ENCODE results near the gene ASTN2. TPM values are rescaled to one million over a fixed set of nuclear protein-coding genes. Genes with fewer than 3 reads are reported as not detected.
A peak's percentile ranks its signal among the peaks of the same experiment; 100 is the strongest.

Gene ASTN2
- total RNA-seq, 1 donor from 2014 or later, result 13.6 TPM

- Mint-ChIP-seq H3K36me3 (ENCODE audit: low read depth, unreplicated experiment) (no peaks in the 10 kb centered on the region), H3K4me3 (ENCODE audit: unreplicated experiment) (no peak overlapping the region), H3K27me3 (ENCODE audit: low read depth, unreplicated experiment) (no peaks in the 10 kb centered on the region), H3K4me1 (ENCODE audit: low read depth, unreplicated experiment) (no peaks in the 10 kb centered on the region), H3K9me3 (ENCODE audit: unreplicated experiment) (no peaks in the 10 kb centered on the region), H3K27ac (ENCODE audit: unreplicated experiment) (no peak overlapping the region)
- Histone ChIP-seq H2AFZ (ENCODE audit: low read depth, low read length) (no peak overlapping the region), H3K27me3 (ENCODE audit: insufficient read depth, low read length) (no peaks in the 10 kb centered on the region), H4K20me1 (ENCODE audit: insufficient read depth, low read length) (no peaks in the 10 kb centered on the region), H3K27ac (ENCODE audit: low read depth, low read length) (no peak overlapping the region), H3K4me2 (ENCODE audit: low read length) (no peak overlapping the region), H3K79me2 (ENCODE audit: insufficient read depth, low read length) (no peaks in the 10 kb centered on the region), H3K4me3 (ENCODE audit: insufficient read depth, low read depth, low read length) (no peak overlapping the region), H3K9ac (ENCODE audit: low read length) (no peak overlapping the region), H3K9me3 (ENCODE audit: insufficient read depth, low read depth, low read length) (no peaks in the 10 kb centered on the region), H3K36me3 (ENCODE audit: insufficient read depth, low read length) (no peaks in the 10 kb centered on the region), H3K4me1 (ENCODE audit: insufficient read depth, low read length) (peaks cover 4% of the 10 kb centered on the region)
- FAIRE-seq (no peak), DNase-seq (ENCODE audit: low read depth) (no peak)
- no peak for TF ChIP-seq CTCF (IDR thresholded peaks at IDR 0.05; ENCODE audit: insufficient read depth, low read depth, low read length)
- no peak for TF ChIP-seq EZH2 (IDR thresholded peaks at IDR 0.05; ENCODE audit: insufficient read depth, low read length)
These were observed 840.7 kb downstream of the ASTN2 start for GRCh38 chr9:116574027-116574679.

DNA sequence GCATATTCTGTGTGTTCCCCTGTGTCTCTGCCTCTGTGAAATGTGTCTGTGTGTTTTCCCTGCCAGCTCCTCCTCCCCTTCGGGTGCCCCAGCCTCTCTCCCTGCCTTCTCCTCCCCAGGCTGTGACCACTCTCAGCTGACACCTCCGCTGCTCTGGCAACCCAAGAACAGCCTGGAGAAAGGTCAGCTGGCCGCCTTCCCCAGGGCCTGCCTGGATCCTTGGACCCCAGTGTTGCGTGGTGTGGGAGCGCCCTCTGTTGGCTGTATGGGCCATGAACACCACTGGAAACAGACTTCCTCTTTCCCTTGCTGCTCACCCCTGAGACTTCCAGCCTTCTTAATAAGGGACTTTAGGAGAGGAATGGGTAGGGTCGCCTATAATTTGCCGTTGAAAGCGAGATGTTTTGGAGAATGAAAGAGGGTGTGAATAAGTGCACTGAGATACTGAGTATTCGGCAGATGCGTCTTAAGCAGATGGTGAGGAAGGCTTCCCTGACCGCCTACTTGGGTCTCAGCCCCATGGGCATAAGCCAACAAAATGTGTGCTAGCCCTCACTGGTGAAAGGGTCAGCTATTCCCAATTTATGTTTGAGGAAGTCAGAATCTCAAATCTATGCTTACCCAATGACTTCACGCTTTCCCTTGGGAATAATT is 842.6 kb downstream of the ASTN2 start:
- H3K9ac ChIP-seq (ENCODE audit: low read length), result no peak overlapping the region
- Mint-ChIP-seq H3K4me1 (ENCODE audit: low read depth, unreplicated experiment) (peaks cover 5% of the 10 kb centered on the region), H3K36me3 (ENCODE audit: low read depth, unreplicated experiment) (no peaks in the 10 kb centered on the region), H3K27ac (ENCODE audit: unreplicated experiment) (no peak overlapping the region), H3K4me3 (ENCODE audit: unreplicated experiment) (no peak overlapping the region), H3K27me3 (ENCODE audit: low read depth, unreplicated experiment) (no peaks in the 10 kb centered on the region), H3K9me3 (ENCODE audit: unreplicated experiment) (no peaks in the 10 kb centered on the region)
- H4K20me1 ChIP-seq (ENCODE audit: insufficient read depth, low read length), result no peaks in the 10 kb centered on the region
- H3K27ac ChIP-seq (ENCODE audit: low read depth, low read length), result no peak overlapping the region
- H3K9me3 ChIP-seq (ENCODE audit: insufficient read depth, low read depth, low read length), result no peaks in the 10 kb centered on the region
- H3K79me2 ChIP-seq (ENCODE audit: insufficient read depth, low read length), result no peaks in the 10 kb centered on the region
- no peaks in the 10 kb centered on the region for H3K36me3 ChIP-seq (ENCODE audit: insufficient read depth, low read length)
- FAIRE-seq, result peak; percentile 17
- TF ChIP-seq EZH2 (IDR thresholded peaks at IDR 0.05; ENCODE audit: insufficient read depth, low read length) (no peak), CTCF (IDR thresholded peaks at IDR 0.05; ENCODE audit: insufficient read depth, low read depth, low read length) (peak; percentile 77)
- H3K4me3 ChIP-seq (ENCODE audit: insufficient read depth, low read depth, low read length), result no peak overlapping the region
- peak; percentile 46 for DNase-seq (ENCODE audit: low read depth)
- no peak overlapping the region for H2AFZ ChIP-seq (ENCODE audit: low read depth, low read length)
- H3K4me1 ChIP-seq (ENCODE audit: insufficient read depth, low read length), result peaks cover 5% of the 10 kb centered on the region
- peak overlapping the region; percentile 11 for H3K4me2 ChIP-seq (ENCODE audit: low read length)
- no peaks in the 10 kb centered on the region for H3K27me3 ChIP-seq (ENCODE audit: insufficient read depth, low read length)

GRCh38 chr9:116569111-116569510 is 845.7 kb downstream of the ASTN2 start:
- H3K27me3 Mint-ChIP-seq (ENCODE audit: low read depth, unreplicated experiment), result no peaks in the 10 kb centered on the region
- Histone ChIP-seq H2AFZ (ENCODE audit: low read depth, low read length) (no peak overlapping the region), H3K4me3 (ENCODE audit: insufficient read depth, low read depth, low read length) (no peak overlapping the region), H3K27ac (ENCODE audit: low read depth, low read length) (no peak overlapping the region), H3K4me1 (ENCODE audit: insufficient read depth, low read length) (peaks cover 10% of the 10 kb centered on the region), H3K9ac (ENCODE audit: low read length) (no peak overlapping the region), H3K36me3 (ENCODE audit: insufficient read depth, low read length) (no peaks in the 10 kb centered on the region), H3K27me3 (ENCODE audit: insufficient read depth, low read length) (no peaks in the 10 kb centered on the region), H3K4me2 (ENCODE audit: low read length) (no peak overlapping the region), H4K20me1 (ENCODE audit: insufficient read depth, low read length) (no peaks in the 10 kb centered on the region), H3K79me2 (ENCODE audit: insufficient read depth, low read length) (no peaks in the 10 kb centered on the region), H3K9me3 (ENCODE audit: insufficient read depth, low read depth, low read length) (no peaks in the 10 kb centered on the region)
- no peak overlapping the region for H3K27ac Mint-ChIP-seq (ENCODE audit: unreplicated experiment)
- DNase-seq (ENCODE audit: low read depth) (no peak), FAIRE-seq (no peak)
- H3K4me1 Mint-ChIP-seq (ENCODE audit: low read depth, unreplicated experiment), result peaks cover 20% of the 10 kb centered on the region
- no peaks in the 10 kb centered on the region for H3K36me3 Mint-ChIP-seq (ENCODE audit: low read depth, unreplicated experiment)
- no peaks in the 10 kb centered on the region for H3K9me3 Mint-ChIP-seq (ENCODE audit: unreplicated experiment)
- TF ChIP-seq CTCF (IDR thresholded peaks at IDR 0.05; ENCODE audit: insufficient read depth, low read depth, low read length) (no peak), EZH2 (IDR thresholded peaks at IDR 0.05; ENCODE audit: insufficient read depth, low read length) (no peak)
- no peak overlapping the region for H3K4me3 Mint-ChIP-seq (ENCODE audit: unreplicated experiment)
